ENCODE data around the gene MBD4. TPM values are rescaled to one million over a fixed set of nuclear protein-coding genes. Genes with fewer than 3 reads are reported as not detected.
"Not testable (repeated sequence)": the region's sequence is repeated elsewhere in the genome, so short reads cannot be mapped to it uniquely, and the experiment has no call there.

MBD4 gene
- 20.8 TPM for total RNA-seq

GRCh38 chr3:129439817-129440617, at the start of gene MBD4, which contains the start of gene IFT122:
MBD4 (minus strand) TSS chr3:129439948; CDS start chr3:129439833, 115 bp downstream.
IFT122 (plus strand) TSS chr3:129440224; CDS start chr3:129440331, 107 bp downstream.
- peak; percentile 97 for ATAC-seq

GRCh38 chr3:129489258-129489657, 49.5 kb upstream of the MBD4 start:
- ATAC-seq: not testable (repeated sequence)

- ATAC-seq: not testable (repeated sequence)
Measured at GRCh38 chr3:129487868-129488335, 48.2 kb upstream of the MBD4 start.

GRCh38 chr3:129487183-129487867, 47.6 kb upstream of the MBD4 start:
- ATAC-seq: no peak

- ATAC-seq: no peak
Measured at GRCh38 chr3:129486664-129487035, 46.9 kb upstream of the MBD4 start.

GRCh38 chr3:129485721-129486663, 46.2 kb upstream of the MBD4 start:
- peak; percentile 73 for ATAC-seq

- not testable (repeated sequence) for ATAC-seq
Measured at GRCh38 chr3:129485146-129485545, 45.4 kb upstream of the MBD4 start.

- ATAC-seq: no peak
Measured at GRCh38 chr3:129483870-129484269, 44.1 kb upstream of the MBD4 start.

- ATAC-seq: no peak
Measured at GRCh38 chr3:129482721-129483120, 43.0 kb upstream of the MBD4 start.

- peak; percentile 93 for ATAC-seq
Measured at GRCh38 chr3:129481766-129482332, 42.1 kb upstream of the MBD4 start.

GRCh38 chr3:129481225-129481765, 41.5 kb upstream of the MBD4 start:
- not testable (repeated sequence) for ATAC-seq

- ATAC-seq: no peak
Measured at GRCh38 chr3:129476586-129476985, 36.8 kb upstream of the MBD4 start.

GRCh38 chr3:129475863-129476262, 36.1 kb upstream of the MBD4 start:
- no peak for ATAC-seq

GRCh38 chr3:129474984-129475804, 35.4 kb upstream of the MBD4 start:
- no peak for ATAC-seq

- ATAC-seq: no peak
Measured at GRCh38 chr3:129473769-129474152, 34.0 kb upstream of the MBD4 start.

GRCh38 chr3:129473067-129473768, 33.5 kb upstream of the MBD4 start:
- no peak for ATAC-seq

GRCh38 chr3:129470861-129471260, 31.1 kb upstream of the MBD4 start:
- ATAC-seq: peak; percentile 60

- peak; percentile 72 for ATAC-seq
Measured at GRCh38 chr3:129469026-129469425, 29.3 kb upstream of the MBD4 start.

- ATAC-seq: no peak
Measured at GRCh38 chr3:129467932-129468331, 28.2 kb upstream of the MBD4 start.

- no peak for ATAC-seq
Measured at GRCh38 chr3:129463716-129464115, 24.0 kb upstream of the MBD4 start.
